HepG2 (cell line): ENCODE results near the gene RHBDL1. TPM values are rescaled to one million over a fixed set of nuclear protein-coding genes. Genes with fewer than 3 reads are reported as not detected.

Source experiments
- AHDC1 ChIP-seq: sonication (generic); formaldehyde crosslinking; IDR thresholded peaks from 2 replicates; pipeline ENCODE4 v1.5.1; 2020; ENCODE audit warnings: mild to moderate bottlenecking, missing genetic modification reagents, borderline replicate concordance
- BCL3 ChIP-seq: sonication (generic); formaldehyde crosslinking; IDR thresholded peaks from 2 replicates; pipeline ENCODE4 v1.5.1; 2020; ENCODE audit warnings: mild to moderate bottlenecking, missing genetic modification reagents, moderate library complexity
- ESRRA ChIP-seq: sonication (generic); formaldehyde crosslinking; IDR thresholded peaks from 2 replicates; pipeline ENCODE4 v1.5.1; 2020; ENCODE audit warnings: mild to moderate bottlenecking, low read depth, missing genetic modification reagents
- KDM5B ChIP-seq: sonication (generic); formaldehyde crosslinking; IDR thresholded peaks from 2 replicates; pipeline ENCODE4 v1.4.0; 2020; ENCODE audit warnings: missing genetic modification reagents, mild to moderate bottlenecking, borderline replicate concordance
- KLF15 ChIP-seq: sonication (generic); formaldehyde crosslinking; IDR thresholded peaks from 2 replicates; pipeline ENCODE4 v1.8.1; 2023; ENCODE audit warnings: borderline replicate concordance, mild to moderate bottlenecking, inconsistent platforms, missing genetic modification reagents, mixed read lengths
- MNT ChIP-seq: fragments of 450-650 bp; IDR thresholded peaks from 2 replicates; pipeline ENCODE4 v1.6.1; 2016
- NCOA2 ChIP-seq: sonication (generic); formaldehyde crosslinking; IDR thresholded peaks from 2 replicates; pipeline ENCODE4 v1.8.0; 2022; ENCODE audit warnings: inconsistent platforms
- NFYB ChIP-seq: sonication (generic); formaldehyde crosslinking; IDR thresholded peaks from 2 replicates; pipeline ENCODE4 v1.4.0; 2020; ENCODE audit warnings: missing genetic modification reagents
- PCBP2 ChIP-seq: fragments of 200-400 bp; formaldehyde crosslinking; optimal IDR thresholded peaks from 2 replicates; pipeline ENCODE3; 2018; ENCODE audit warnings: low read length, low read depth; ENCODE audit not compliant: poor library complexity, severe bottlenecking
- POLR2A ChIP-seq, 2 experiments: IDR thresholded peaks; 2 replicates each; pipeline ENCODE4 v1.6.1; 2011; ENCODE audit warnings: low read depth in 2 of 2, low read length in 2 of 2, mild to moderate bottlenecking in 1 of 2, moderate library complexity in 1 of 2; ENCODE audit not compliant: insufficient read depth in 1 of 2
- SUZ12 ChIP-seq: fragments of 150-350 bp; IDR thresholded peaks from 2 replicates; pipeline ENCODE4 v1.6.1; 2014; ENCODE audit warnings: low read depth, low read length
- ZNF251 ChIP-seq: sonication (generic); formaldehyde crosslinking; IDR thresholded peaks from 2 replicates; pipeline ENCODE4 v1.9.0; 2021; ENCODE audit warnings: mild to moderate bottlenecking, missing genetic modification reagents
- ZNF253 ChIP-seq: sonication (generic); formaldehyde crosslinking; IDR thresholded peaks from 2 replicates; pipeline ENCODE4 v1.8.0; 2022; ENCODE audit warnings: mild to moderate bottlenecking, missing genetic modification reagents, borderline replicate concordance
- ZNF292 ChIP-seq: sonication (generic); formaldehyde crosslinking; IDR thresholded peaks from 2 replicates; pipeline ENCODE4 v1.8.1; 2022; ENCODE audit warnings: mild to moderate bottlenecking, low read depth, missing genetic modification reagents, borderline replicate concordance
- ZNF333 ChIP-seq: sonication (generic); formaldehyde crosslinking; IDR thresholded peaks from 2 replicates; pipeline ENCODE4 v1.4.0; 2020; ENCODE audit warnings: mild to moderate bottlenecking, missing genetic modification reagents, borderline replicate concordance
- polyA plus RNA-seq, 8 experiments: library from polyadenylated mRNA; depleted of rRNA in 3 of 8; stranded (reverse) in 7 of 8; unstranded in 1 of 8; fragments of >200 nt; fragmentation: Illumina TruSeq in 4 of 8; extraction: Trizol in 4 of 8; gene quantifications; 2 replicates each; pipeline versions ENCODE4 v1.2.1 to v1.2.3, GENCODE V29; 2011 to 2016; ENCODE audit warnings: low read depth in 4 of 8, missing spikeins in 1 of 8, mixed read lengths in 1 of 8; ENCODE audit not compliant: insufficient read depth in 1 of 8
- total RNA-seq, 5 experiments: library from RNA; depleted of rRNA; stranded (reverse); fragments of >200 nt; fragmentation: Illumina TruSeq; extraction: Trizol; gene quantifications; 2 replicates each; pipeline ENCODE4 v1.2.3, GENCODE V29; 2016; ENCODE audit warnings: low read depth in 1 of 5
- TF ChIP-seq, protein P1 (sequence below): sonication (generic); formaldehyde crosslinking; IDR thresholded peaks from 2 replicates; pipeline ENCODE4 v1.5.0; 2020; ENCODE audit warnings: mild to moderate bottlenecking, missing genetic modification reagents, borderline replicate concordance
- TF ChIP-seq, protein P2 (sequence below): sonication (generic); formaldehyde crosslinking; IDR thresholded peaks from 2 replicates; pipeline ENCODE4 v1.5.0; 2020; ENCODE audit warnings: missing genetic modification reagents, mild to moderate bottlenecking, borderline replicate concordance

RHBDL1 gene
- total and polyA plus RNA-seq, 2 of the 13 experiments (the other 11 are each of a cell fraction or from before 2014, with no cell fraction given) = 1.8 to 3.8 TPM

- no peak for TF ChIP-seq AHDC1 (CRISPR knock-in tag)
- TF ChIP-seq, protein P1, sequence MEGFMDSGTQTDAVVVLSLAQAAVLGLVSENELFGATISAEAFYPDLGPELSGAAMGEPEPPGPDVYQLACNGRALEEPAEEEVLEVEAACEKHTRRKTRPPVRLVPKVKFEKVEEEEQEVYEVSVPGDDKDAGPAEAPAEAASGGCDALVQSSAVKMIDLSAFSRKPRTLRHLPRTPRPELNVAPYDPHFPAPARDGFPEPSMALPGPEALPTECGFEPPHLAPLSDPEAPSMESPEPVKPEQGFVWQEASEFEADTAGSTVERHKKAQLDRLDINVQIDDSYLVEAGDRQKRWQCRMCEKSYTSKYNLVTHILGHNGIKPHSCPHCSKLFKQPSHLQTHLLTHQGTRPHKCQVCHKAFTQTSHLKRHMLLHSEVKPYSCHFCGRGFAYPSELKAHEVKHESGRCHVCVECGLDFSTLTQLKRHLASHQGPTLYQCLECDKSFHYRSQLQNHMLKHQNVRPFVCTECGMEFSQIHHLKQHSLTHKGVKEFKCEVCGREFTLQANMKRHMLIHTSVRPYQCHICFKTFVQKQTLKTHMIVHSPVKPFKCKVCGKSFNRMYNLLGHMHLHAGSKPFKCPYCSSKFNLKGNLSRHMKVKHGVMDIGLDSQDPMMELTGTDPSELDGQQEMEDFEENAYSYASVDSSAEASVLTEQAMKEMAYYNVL (CRISPR knock-in tag) = no peak
- TF ChIP-seq ZNF253 (CRISPR knock-in tag) = 0 out of 2 replicates have a peak, but pooled peaks have one; percentile 53
- TF ChIP-seq ZNF333 (CRISPR knock-in tag) = peak; percentile 39; the same call in 1 of the 2 replicates
- TF ChIP-seq ZNF292 (CRISPR knock-in tag) = no peak
- no peak for TF ChIP-seq PCBP2
- TF ChIP-seq KLF15 (CRISPR knock-in tag) = 0 out of 2 replicates have a peak, but pooled peaks have one; percentile 37
- TF ChIP-seq, protein P2, sequence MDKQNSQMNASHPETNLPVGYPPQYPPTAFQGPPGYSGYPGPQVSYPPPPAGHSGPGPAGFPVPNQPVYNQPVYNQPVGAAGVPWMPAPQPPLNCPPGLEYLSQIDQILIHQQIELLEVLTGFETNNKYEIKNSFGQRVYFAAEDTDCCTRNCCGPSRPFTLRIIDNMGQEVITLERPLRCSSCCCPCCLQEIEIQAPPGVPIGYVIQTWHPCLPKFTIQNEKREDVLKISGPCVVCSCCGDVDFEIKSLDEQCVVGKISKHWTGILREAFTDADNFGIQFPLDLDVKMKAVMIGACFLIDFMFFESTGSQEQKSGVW (CRISPR knock-in tag) = no peak
- no peak for TF ChIP-seq SUZ12
- TF ChIP-seq KDM5B = no peak
- no peak for TF ChIP-seq ESRRA (CRISPR knock-in tag)
- TF ChIP-seq NCOA2 (CRISPR knock-in tag) = no peak
- no peak for TF ChIP-seq MNT
- no peak for TF ChIP-seq ZNF251 (CRISPR knock-in tag)
- no peak for TF ChIP-seq NFYB (CRISPR knock-in tag)
- no peak for TF ChIP-seq BCL3 (CRISPR knock-in tag)
- TF ChIP-seq POLR2A (IDR thresholded peaks at IDR 0.05; ENCODE audit: insufficient read depth in 1 of 2, low read depth in 2 of 2, low read length in 2 of 2) = no peak
These were observed 45.0 kb downstream of the RHBDL1 start (continued) for GRCh38 chr16:720447-720989.
